ENCODE data around the gene OSBPL2.

Gene OSBPL2

GRCh38 chr20:62254021-62254724 lies 15.9 kb downstream of the OSBPL2 start:
- no peak for DNase-seq (ENCODE audit: low read depth in 3 of 3)

GRCh38 chr20:62255976-62256375 lies 17.7 kb downstream of the OSBPL2 start:
- DNase-seq (ENCODE audit: low read depth in 3 of 3) = no peak

GRCh38 chr20:62258499-62259293 lies 20.4 kb downstream of the OSBPL2 start:
- no peak for DNase-seq (ENCODE audit: low read depth in 3 of 3)

GRCh38 chr20:62259294-62259565 lies 20.9 kb downstream of the OSBPL2 start:
- no peak for DNase-seq (ENCODE audit: low read depth in 3 of 3)

- no peak for DNase-seq (ENCODE audit: low read depth in 3 of 3)
Observed at GRCh38 chr20:62262064-62262463, 23.7 kb downstream of the OSBPL2 start.

- no peak for DNase-seq (ENCODE audit: low read depth in 3 of 3)
Observed at GRCh38 chr20:62263396-62263795, 25.1 kb downstream of the OSBPL2 start.

- no peak for DNase-seq (ENCODE audit: low read depth in 3 of 3)
Observed at GRCh38 chr20:62265365-62265764, 27.0 kb downstream of the OSBPL2 start.

GRCh38 chr20:62266340-62266739 lies 28.0 kb downstream of the OSBPL2 start:
- no peak for DNase-seq (ENCODE audit: low read depth in 3 of 3)

GRCh38 chr20:62266851-62267250 lies 28.5 kb downstream of the OSBPL2 start:
- no peak for DNase-seq (ENCODE audit: low read depth in 3 of 3)

GRCh38 chr20:62267543-62267942 lies 29.2 kb downstream of the OSBPL2 start:
- no peak for DNase-seq (ENCODE audit: low read depth in 3 of 3)

GRCh38 chr20:62268228-62268900 lies 30.0 kb downstream of the OSBPL2 start:
- no peak for DNase-seq (ENCODE audit: low read depth in 3 of 3)

GRCh38 chr20:62269378-62269777 lies 31.1 kb downstream of the OSBPL2 start:
- no peak for DNase-seq (ENCODE audit: low read depth in 3 of 3)

- DNase-seq (ENCODE audit: low read depth in 3 of 3) = no peak
Observed at GRCh38 chr20:62269871-62270270, 31.6 kb downstream of the OSBPL2 start.

GRCh38 chr20:62272200-62272599 lies 33.9 kb downstream of the OSBPL2 start:
- DNase-seq (ENCODE audit: low read depth in 3 of 3) = no peak

GRCh38 chr20:62273416-62273815 lies 35.1 kb downstream of the OSBPL2 start:
- no peak for DNase-seq (ENCODE audit: low read depth in 3 of 3)

- no peak for DNase-seq (ENCODE audit: low read depth in 3 of 3)
Observed at GRCh38 chr20:62274332-62274950, 36.1 kb downstream of the OSBPL2 start.

- no peak for DNase-seq (ENCODE audit: low read depth in 3 of 3)
Observed at GRCh38 chr20:62275219-62275618, 36.9 kb downstream of the OSBPL2 start.

GRCh38 chr20:62276439-62276838 lies 38.1 kb downstream of the OSBPL2 start:
- no peak for DNase-seq (ENCODE audit: low read depth in 3 of 3)

GRCh38 chr20:62277253-62277652 lies 38.9 kb downstream of the OSBPL2 start:
- DNase-seq (ENCODE audit: low read depth in 3 of 3) = no peak

GRCh38 chr20:62280303-62280702 lies 42.0 kb downstream of the OSBPL2 start:
- DNase-seq (ENCODE audit: low read depth in 3 of 3) = no peak

- DNase-seq (ENCODE audit: low read depth in 3 of 3) = no peak
Observed at GRCh38 chr20:62281161-62281933, 43.0 kb downstream of the OSBPL2 start.

- no peak for DNase-seq (ENCODE audit: low read depth in 3 of 3)
Observed at GRCh38 chr20:62282103-62282502, 43.8 kb downstream of the OSBPL2 start.

Data from stimulated activated CD4-positive, alpha-beta T cell treated with anti-CD3 and anti-CD28 coated beads, TNF-alpha, amount 100 ng/mL, for 4 hours (primary cell).